GM12891 (cell line): Measurements from ENCODE around the gene WDR45B. TPM values are rescaled to one million over a fixed set of nuclear protein-coding genes. Genes with fewer than 3 reads are reported as not detected.

ENCODE experiments used
- DNase-seq: peaks from one replicate; pipeline ENCODE4 v3.0.0; 2011; ENCODE audit warnings: low spot score; ENCODE audit not compliant: insufficient read length
- FAIRE-seq: peaks from 2 replicates; lab custom pipeline; 2011; peaks lifted over from hg19 to GRCh38; lab: Jason Lieb, UNC
- PAX5 ChIP-seq: IDR thresholded peaks from 2 replicates; pipeline ENCODE4 v1.6.1; 2011; ENCODE audit warnings: low read length, moderate library complexity, mild to moderate bottlenecking; ENCODE audit not compliant: insufficient read depth, severe bottlenecking
- POLR2A ChIP-seq: IDR thresholded peaks from 2 replicates; pipeline ENCODE4 v1.6.1; 2011; ENCODE audit warnings: low read depth, low read length, control low read depth
- POLR2AphosphoS5 ChIP-seq: IDR thresholded peaks from 2 replicates; pipeline ENCODE4 v1.6.1; 2011; ENCODE audit warnings: low read depth, low read length, control low read depth
- POU2F2 ChIP-seq: IDR thresholded peaks from 2 replicates; pipeline ENCODE4 v1.6.1; 2011; ENCODE audit warnings: low read depth, mild to moderate bottlenecking, control low read depth, low read length, moderate library complexity
- SPI1 ChIP-seq: IDR thresholded peaks from 2 replicates; pipeline ENCODE4 v1.6.1; 2011; ENCODE audit warnings: low read depth, low read length, control low read depth
- TAF1 ChIP-seq: IDR thresholded peaks from 2 replicates; pipeline ENCODE4 v1.6.1; 2011; ENCODE audit warnings: low read depth, low read length, control low read depth
- polyA plus RNA-seq: library from polyadenylated mRNA; unstranded; fragments of >200 nt; gene quantifications from one replicate; pipeline ENCODE4 v1.2.1, GENCODE V29; 2012; ENCODE audit warnings: low read depth, missing spikeins, inconsistent platforms; ENCODE audit not compliant: missing spikeins

WDR45B gene
- polyA plus RNA-seq = 32.0 TPM

DNA sequence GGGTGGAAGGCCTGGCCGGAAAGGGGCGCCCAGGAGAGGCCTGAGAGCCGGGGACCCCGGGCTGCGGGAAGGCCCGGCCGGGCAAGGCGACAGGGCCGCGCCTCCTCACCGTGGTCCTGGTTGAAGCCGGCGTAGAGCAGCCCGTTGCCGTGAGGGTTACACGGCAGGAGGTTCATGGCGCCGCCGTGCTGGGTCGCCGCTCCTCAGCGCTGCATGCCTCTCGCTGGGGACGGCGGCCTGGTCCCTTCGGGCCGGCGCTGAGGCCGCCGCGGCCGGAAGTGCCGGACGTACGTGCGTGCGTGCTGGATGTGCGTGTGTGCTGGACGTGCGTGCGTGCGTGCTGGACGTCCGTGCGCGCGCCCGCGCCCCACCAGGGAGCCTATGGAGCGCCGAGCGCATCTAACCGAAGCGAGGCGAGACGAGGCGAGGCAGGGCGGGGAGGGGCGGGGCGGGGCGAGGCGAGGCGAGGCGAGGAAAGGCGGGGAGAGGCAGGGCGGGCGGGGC, at the start of gene WDR45B:
Gene WDR45B, minus strand, starts transcription at position 280 of the 504 bp plus-strand sequence. Its CDS starts 104 bp downstream, at position 176.
- peak; percentile 98 for DNase-seq
- FAIRE-seq = peak; percentile 99
- TF ChIP-seq POLR2AphosphoS5 (peak; percentile 89), PAX5 (peak; percentile 52), POLR2A (peak; percentile 93), SPI1 (no peak), TAF1 (peak; percentile 70), POU2F2 (peak; percentile 52; the same call in 1 of the 2 replicates)

GRCh38 chr17:82697808-82698064, 49.5 kb upstream of the WDR45B start:
- TF ChIP-seq POLR2AphosphoS5 = no peak
- no peak for TF ChIP-seq PAX5
- no peak for TF ChIP-seq POLR2A
- no peak for TF ChIP-seq POU2F2
- no peak for TF ChIP-seq SPI1
- FAIRE-seq (no peak), DNase-seq (no peak)

DNA sequence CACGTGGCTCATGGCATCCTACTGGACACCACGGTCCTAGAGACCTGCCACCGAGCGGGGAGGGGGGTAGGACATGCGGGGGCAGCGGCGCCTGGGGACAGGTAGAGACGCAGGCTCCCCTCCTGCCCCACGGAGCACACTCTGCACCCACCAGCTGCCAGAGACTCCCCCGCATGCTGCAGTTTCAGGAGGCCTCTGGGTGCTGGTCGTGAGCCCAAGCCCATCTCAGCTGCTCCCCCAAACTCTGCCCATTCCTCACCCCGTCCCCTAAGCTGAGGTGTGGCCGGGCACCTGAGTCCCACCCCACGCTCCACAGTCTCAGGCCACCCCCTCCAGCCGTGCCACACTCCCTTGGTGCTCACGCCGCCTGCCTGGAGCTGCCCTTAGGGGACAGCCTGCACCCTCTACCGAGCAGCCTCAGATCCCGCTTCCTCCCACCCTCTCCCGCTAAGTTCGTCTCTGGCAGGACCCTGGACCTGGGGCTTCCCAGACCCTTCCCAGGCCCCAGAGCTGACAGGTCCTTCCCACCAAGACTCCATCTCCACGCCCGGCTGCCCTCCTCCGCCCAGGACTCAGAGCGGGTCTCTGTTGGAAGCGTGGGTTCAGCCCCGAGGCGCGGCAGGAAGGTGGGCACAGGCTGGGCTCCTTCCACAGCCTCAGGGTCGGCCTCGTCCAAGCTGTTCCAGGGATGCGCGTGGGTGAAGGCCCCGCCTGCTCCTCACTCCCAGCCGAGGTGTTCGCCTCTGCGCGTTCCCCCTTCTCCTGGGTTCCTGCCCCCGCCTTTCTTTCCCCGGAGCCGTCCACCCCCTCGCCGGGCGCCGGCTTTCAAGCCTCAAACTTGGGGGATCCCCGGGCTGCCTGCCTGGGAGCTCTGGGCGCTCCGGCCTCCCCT, 48.9 kb upstream of the WDR45B start:
- no peak for TF ChIP-seq SPI1
- no peak for TF ChIP-seq TAF1
- no peak for TF ChIP-seq POLR2A
- FAIRE-seq = no peak
- DNase-seq = no peak

- FAIRE-seq = no peak
Observed at GRCh38 chr17:82696259-82696658, 48.0 kb upstream of the WDR45B start.

DNA sequence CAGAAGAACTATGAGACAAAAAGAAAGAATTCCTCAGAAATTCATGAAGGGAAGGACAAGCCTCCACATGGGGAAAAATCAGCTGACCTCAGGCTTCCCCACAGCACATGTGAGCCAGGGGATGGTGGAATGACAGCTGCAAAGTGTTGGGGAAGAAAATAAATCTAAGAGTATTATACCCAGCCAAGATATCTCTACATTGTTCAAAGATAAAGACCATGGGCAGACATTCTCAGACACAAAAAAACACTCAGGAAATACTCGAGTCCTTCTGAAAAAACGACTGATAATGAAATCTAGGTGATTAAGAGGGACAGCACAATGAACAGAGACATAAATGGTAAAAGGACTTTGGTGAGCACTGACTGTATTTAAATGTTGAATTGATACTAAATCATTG, 46.4 kb upstream of the WDR45B start:
- DNase-seq (no peak), FAIRE-seq (no peak)
- TF ChIP-seq POLR2AphosphoS5 (no peak), POLR2A (no peak), POU2F2 (no peak), SPI1 (no peak), TAF1 (no peak), PAX5 (no peak)

More at GRCh38 chr17:82696259-82696658, 48.0 kb upstream of the WDR45B start:
- TF ChIP-seq POLR2AphosphoS5 = no peak
- no peak for TF ChIP-seq TAF1
- TF ChIP-seq POLR2A = no peak
- no peak for TF ChIP-seq PAX5
- TF ChIP-seq SPI1 = no peak
- no peak for TF ChIP-seq POU2F2
- no peak for DNase-seq

- DNase-seq (no peak), FAIRE-seq (no peak)
- TF ChIP-seq POLR2A (no peak), POU2F2 (no peak), PAX5 (no peak), SPI1 (no peak), POLR2AphosphoS5 (no peak), TAF1 (no peak)
Observed at GRCh38 chr17:82693168-82693867, 45.1 kb upstream of the WDR45B start.

- no peak for TF ChIP-seq POLR2AphosphoS5
- TF ChIP-seq TAF1 = no peak
- TF ChIP-seq POLR2A = no peak
- no peak for TF ChIP-seq POU2F2
- TF ChIP-seq PAX5 = no peak
- no peak for TF ChIP-seq SPI1
- DNase-seq = no peak
- no peak for FAIRE-seq
Observed at GRCh38 chr17:82692268-82692667, 44.0 kb upstream of the WDR45B start.

- FAIRE-seq = no peak
- no peak for DNase-seq
- TF ChIP-seq POLR2A (no peak), POU2F2 (no peak), PAX5 (no peak), POLR2AphosphoS5 (no peak), SPI1 (no peak), TAF1 (no peak)
Observed at GRCh38 chr17:82691714-82692113, 43.5 kb upstream of the WDR45B start.

DNA sequence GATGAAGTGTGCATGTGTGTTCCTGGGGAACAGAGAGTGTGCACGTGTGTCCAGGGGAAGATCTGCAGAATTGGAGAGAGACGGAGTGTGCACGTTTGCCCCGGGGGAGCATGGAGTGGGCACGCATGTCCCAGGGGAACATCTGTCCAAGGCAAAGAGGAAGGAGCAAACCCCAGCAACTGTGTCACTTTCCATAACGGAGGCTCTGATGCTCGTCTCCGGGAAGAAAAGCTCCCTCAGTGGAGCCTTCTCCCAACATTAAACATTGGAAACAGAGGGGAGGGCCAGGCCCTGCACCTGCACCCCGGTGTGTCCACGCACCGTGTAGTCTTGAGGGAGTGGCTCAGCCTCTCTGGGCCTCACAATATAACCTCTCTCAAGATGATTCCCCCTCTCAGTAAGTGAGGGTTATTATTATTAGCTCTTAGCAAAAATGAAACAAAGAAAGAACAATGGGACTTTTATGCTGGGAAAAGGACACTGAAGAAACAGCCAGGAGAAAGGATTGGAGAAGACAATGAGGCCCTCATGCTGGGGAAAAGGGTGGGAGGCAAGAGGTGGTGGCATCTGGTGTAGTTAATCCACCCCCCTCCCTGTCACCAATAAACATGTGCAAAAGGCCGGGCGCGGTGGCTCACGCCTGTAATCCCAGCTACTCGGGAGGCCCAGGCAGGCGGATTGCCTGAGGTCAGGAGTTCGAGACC, 42.7 kb upstream of the WDR45B start:
- FAIRE-seq (no peak), DNase-seq (no peak)
- TF ChIP-seq POLR2A = no peak
- TF ChIP-seq POU2F2 = no peak
- TF ChIP-seq PAX5 = no peak
- no peak for TF ChIP-seq SPI1

GRCh38 chr17:82689077-82689476, 40.8 kb upstream of the WDR45B start:
- no peak for DNase-seq
- no peak for TF ChIP-seq PAX5
- TF ChIP-seq POLR2AphosphoS5 = no peak
- TF ChIP-seq POLR2A = no peak
- no peak for TF ChIP-seq SPI1
- TF ChIP-seq TAF1 = no peak
- no peak for TF ChIP-seq POU2F2
- FAIRE-seq = no peak
